Calu3 (cell line): Measurements from ENCODE around the gene ZNF621. TPM values are rescaled to one million over a fixed set of nuclear protein-coding genes. Genes with fewer than 3 reads are reported as not detected.

ENCODE experiments used
- BruUV-seq: library from RNA; stranded (reverse); fragments of 400-500 nt; replicated peaks from 2 replicates; lab custom pipeline; 2021; lab: Mats Ljungman, UMichigan
- CTCF ChIA-PET: fragments of 300-600 bp; sonication (Branson Sonifier 250); formaldehyde crosslinking; loops from one replicate; lab custom pipeline; 2022; ENCODE audit warnings: antibody characterized with exemption; lab: Charles Lee
- DNase-seq: peaks from one replicate; pipeline ENCODE4 v3.0.0; 2022
- H3K27ac Mint-ChIP-seq: one replicate; pipeline ENCODE4 v1.8.0; 2022; ENCODE audit warnings: mixed read lengths; ENCODE audit not compliant: unreplicated experiment
- H3K27me3 Mint-ChIP-seq: one replicate; pipeline ENCODE4 v1.8.0; 2022; ENCODE audit warnings: mixed read lengths; ENCODE audit not compliant: unreplicated experiment
- H3K36me3 Mint-ChIP-seq: one replicate; pipeline ENCODE4 v1.8.0; 2022; ENCODE audit warnings: mild to moderate bottlenecking, moderate library complexity, mixed read lengths; ENCODE audit not compliant: insufficient read depth, unreplicated experiment
- H3K4me1 Mint-ChIP-seq: one replicate; pipeline ENCODE4 v1.8.0; 2022; ENCODE audit warnings: mild to moderate bottlenecking, low read depth, mixed read lengths; ENCODE audit not compliant: unreplicated experiment
- H3K4me3 Mint-ChIP-seq: one replicate; pipeline ENCODE4 v1.8.0; 2022; ENCODE audit warnings: mild to moderate bottlenecking, low read depth, moderate library complexity, mixed read lengths; ENCODE audit not compliant: unreplicated experiment
- H3K9me3 Mint-ChIP-seq: one replicate; pipeline ENCODE4 v1.8.0; 2022; ENCODE audit warnings: low read depth, mixed read lengths; ENCODE audit not compliant: unreplicated experiment
- intact Hi-C: fragments of 100-400 bp; cut with micrococcal nuclease; formaldehyde crosslinking; loops from one replicate; pipeline ENCODE4 v1.10.0; 2022; ENCODE audit not compliant: unreplicated experiment
- total RNA-seq: library from RNA; stranded (reverse); gene quantifications from 2 replicates; pipeline ENCODE4 v1.2.3, GENCODE V29; 2022
- TF ChIP-seq, protein P1 (sequence below): fragments of 200-600 bp; IDR thresholded peaks from one replicate; pipeline ENCODE4 v1.8.0; 2022; ENCODE audit warnings: antibody characterized with exemption; ENCODE audit not compliant: unreplicated experiment

ZNF621 gene
- total RNA-seq, 1 experiment from 2014 or later: 21.1 TPM

DNA sequence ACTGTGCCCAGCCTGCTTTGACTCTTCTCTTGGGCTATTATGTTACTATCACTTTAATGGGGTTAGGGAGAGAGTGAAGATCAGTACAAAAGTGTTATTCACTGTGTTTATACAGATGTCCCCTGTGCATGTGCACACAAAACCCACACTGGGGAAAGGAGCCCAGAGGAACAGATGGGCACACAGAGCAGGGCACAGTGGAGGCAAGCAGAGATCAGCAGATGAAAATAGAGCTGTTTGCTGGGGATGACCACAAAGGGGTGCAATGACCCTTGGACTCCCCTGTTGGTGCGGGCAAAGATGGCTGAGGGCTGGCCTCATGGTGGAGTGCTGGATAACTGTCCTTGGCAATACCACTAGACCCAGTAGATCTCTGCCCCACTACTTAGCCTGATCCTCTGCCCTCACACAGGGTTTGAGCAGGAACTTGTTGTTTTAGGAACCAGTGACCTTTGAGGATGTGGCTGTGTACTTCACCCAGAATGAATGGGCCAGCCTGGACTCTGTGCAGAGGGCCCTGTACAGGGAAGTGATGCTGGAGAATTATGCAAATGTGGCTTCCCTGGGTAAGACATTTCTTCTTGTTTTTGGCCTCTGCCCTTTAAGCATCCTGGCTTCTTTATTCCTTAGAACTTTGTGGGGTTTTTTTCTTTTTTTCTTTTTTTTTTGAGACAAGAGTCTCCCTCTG, 13.6 kb upstream of the ZNF621 start:
- Mint-ChIP-seq H3K4me3 (no peak overlapping the region), H3K27ac (no peak overlapping the region), H3K9me3 (no peaks in the 10 kb centered on the region), H3K4me1 (no peaks in the 10 kb centered on the region), H3K36me3 (peaks cover 9% of the 10 kb centered on the region), H3K27me3 (no peaks in the 10 kb centered on the region)
- no peak for DNase-seq
- no TSS peak for BruUV-seq
- intact Hi-C loops: no loop called here
- TF ChIP-seq, protein P1, sequence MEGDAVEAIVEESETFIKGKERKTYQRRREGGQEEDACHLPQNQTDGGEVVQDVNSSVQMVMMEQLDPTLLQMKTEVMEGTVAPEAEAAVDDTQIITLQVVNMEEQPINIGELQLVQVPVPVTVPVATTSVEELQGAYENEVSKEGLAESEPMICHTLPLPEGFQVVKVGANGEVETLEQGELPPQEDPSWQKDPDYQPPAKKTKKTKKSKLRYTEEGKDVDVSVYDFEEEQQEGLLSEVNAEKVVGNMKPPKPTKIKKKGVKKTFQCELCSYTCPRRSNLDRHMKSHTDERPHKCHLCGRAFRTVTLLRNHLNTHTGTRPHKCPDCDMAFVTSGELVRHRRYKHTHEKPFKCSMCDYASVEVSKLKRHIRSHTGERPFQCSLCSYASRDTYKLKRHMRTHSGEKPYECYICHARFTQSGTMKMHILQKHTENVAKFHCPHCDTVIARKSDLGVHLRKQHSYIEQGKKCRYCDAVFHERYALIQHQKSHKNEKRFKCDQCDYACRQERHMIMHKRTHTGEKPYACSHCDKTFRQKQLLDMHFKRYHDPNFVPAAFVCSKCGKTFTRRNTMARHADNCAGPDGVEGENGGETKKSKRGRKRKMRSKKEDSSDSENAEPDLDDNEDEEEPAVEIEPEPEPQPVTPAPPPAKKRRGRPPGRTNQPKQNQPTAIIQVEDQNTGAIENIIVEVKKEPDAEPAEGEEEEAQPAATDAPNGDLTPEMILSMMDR: no peak
- CTCF ChIA-PET: no interaction called here

DNA sequence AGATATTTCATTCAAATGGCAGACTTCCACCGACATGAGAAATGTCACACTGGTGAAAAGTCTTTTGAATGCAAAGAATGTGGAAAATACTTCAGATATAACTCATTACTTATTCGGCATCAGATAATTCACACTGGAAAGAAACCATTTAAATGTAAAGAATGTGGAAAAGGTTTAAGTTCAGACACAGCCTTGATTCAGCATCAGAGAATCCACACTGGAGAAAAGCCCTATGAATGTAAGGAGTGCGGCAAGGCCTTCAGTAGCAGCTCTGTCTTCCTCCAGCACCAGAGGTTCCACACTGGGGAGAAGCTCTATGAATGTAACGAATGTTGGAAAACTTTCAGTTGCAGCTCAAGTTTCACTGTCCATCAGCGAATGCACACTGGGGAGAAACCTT, 8.6 kb upstream of the ZNF621 start:
- Mint-ChIP-seq H3K27ac (no peak overlapping the region), H3K27me3 (no peaks in the 10 kb centered on the region), H3K9me3 (no peaks in the 10 kb centered on the region), H3K4me1 (no peaks in the 10 kb centered on the region), H3K36me3 (peaks cover 5% of the 10 kb centered on the region), H3K4me3 (no peak overlapping the region)
- no TSS peak for BruUV-seq
- CTCF ChIA-PET: no interaction called here
- no peak for DNase-seq
- intact Hi-C loops: no loop called here
- TF ChIP-seq, protein P1: no peak

DNA sequence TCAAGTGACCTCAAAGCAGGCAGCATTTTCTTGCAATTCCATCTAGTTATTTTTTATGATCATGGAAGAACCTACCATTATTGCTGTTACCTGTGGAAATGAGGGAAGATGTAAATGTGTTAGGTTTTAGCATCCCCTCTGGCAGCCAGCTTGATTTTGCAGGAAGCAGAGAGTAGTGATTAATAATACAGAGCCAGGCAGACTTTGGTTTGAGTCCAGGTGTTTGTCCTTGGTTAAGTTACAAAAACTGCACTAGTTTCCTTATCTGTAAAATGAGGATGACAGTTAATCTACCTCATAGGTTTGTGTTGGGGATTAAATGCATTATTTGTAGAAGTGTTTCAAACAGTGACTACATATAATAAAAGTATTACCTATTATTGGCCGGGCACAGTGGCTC, 6.7 kb upstream of the ZNF621 start:
- CTCF ChIA-PET: no interaction called here
- no peak overlapping the region for H3K4me3 Mint-ChIP-seq
- TF ChIP-seq, protein P1: no peak
- H3K36me3 Mint-ChIP-seq: peaks cover 5% of the 10 kb centered on the region
- intact Hi-C loops: no loop called here
- no TSS peak for BruUV-seq
- H3K27me3 Mint-ChIP-seq: no peaks in the 10 kb centered on the region
- no peak for DNase-seq
- no peak overlapping the region for H3K27ac Mint-ChIP-seq
- no peaks in the 10 kb centered on the region for H3K4me1 Mint-ChIP-seq
- no peaks in the 10 kb centered on the region for H3K9me3 Mint-ChIP-seq

DNA sequence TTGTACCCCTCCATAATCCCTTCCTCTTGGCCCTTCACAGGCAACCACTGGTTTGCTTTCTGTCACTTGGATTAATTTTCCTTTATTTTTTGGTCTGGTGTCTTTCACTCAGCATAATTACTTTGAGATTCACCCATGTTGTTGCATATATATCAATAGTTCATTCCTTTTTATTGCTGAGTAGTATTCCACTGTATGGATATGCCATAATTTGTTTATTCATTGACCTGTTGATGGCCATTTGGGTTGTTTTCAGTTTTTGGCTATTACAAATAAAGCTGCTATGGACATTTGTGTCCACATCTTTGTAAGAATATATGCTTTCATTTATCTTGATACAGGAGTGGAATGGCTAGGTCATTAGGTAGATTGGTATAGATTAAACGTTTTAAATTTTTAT, 5.9 kb upstream of the ZNF621 start:
- DNase-seq: no peak
- CTCF ChIA-PET: no interaction called here
- Mint-ChIP-seq H3K27me3 (no peaks in the 10 kb centered on the region), H3K27ac (no peak overlapping the region), H3K4me1 (no peaks in the 10 kb centered on the region), H3K9me3 (no peaks in the 10 kb centered on the region), H3K36me3 (peaks cover 5% of the 10 kb centered on the region), H3K4me3 (no peak overlapping the region)
- no TSS peak for BruUV-seq
- intact Hi-C loops: no loop called here
- TF ChIP-seq, protein P1: no peak
